Naive thymus-derived CD4-positive, alpha-beta T cell (primary cell): Measurements from ENCODE around the gene DNAJC17. TPM values are rescaled to one million over a fixed set of nuclear protein-coding genes. Genes with fewer than 3 reads are reported as not detected.

Experiments used
- ATAC-seq: fragments of 150-1000 bp; cut with Tn5 transposase; 2 replicates; pipeline ENCODE4 v1.10.0; 2021; ENCODE audit warnings: mild to moderate bottlenecking, moderate library complexity
- CTCF ChIA-PET: fragments of 350-600 bp; sonication (Branson Sonifier 250); formaldehyde crosslinking; loops from one replicate; lab custom pipeline; 2021; ENCODE audit warnings: antibody characterized with exemption; lab: Charles Lee
- POLR2A ChIA-PET: fragments of 350-600 bp; sonication (Branson Sonifier 250); formaldehyde crosslinking; loops from one replicate; lab custom pipeline; 2021; ENCODE audit warnings: antibody characterized with exemption, inconsistent platforms; lab: Charles Lee
- DNase-seq, 9 donors: peaks; one replicate each; pipeline versions ENCODE4 v3.0.0 to v3.0.0-alpha.2; 2020 to 2022; ENCODE audit warnings: mixed read lengths in 1 of 9
- H3K27ac ChIP-seq: one replicate; pipeline ENCODE4 v1.7.0; 2013; ENCODE audit warnings: mild to moderate bottlenecking, low read depth, low read length, moderate library complexity
- H3K27me3 ChIP-seq, 2 donors: one replicate each; pipeline ENCODE4 v1.7.0; 2013; ENCODE audit warnings: low read length in 2 of 2, mild to moderate bottlenecking in 2 of 2, moderate library complexity in 2 of 2; ENCODE audit not compliant: control insufficient read depth in 2 of 2, insufficient read depth in 2 of 2
- H3K36me3 ChIP-seq, 3 experiments: 1 replicate in 2 of 3; 2 replicates in 1 of 3; pipeline ENCODE4 v1.7.0; 2013; ENCODE audit warnings: low read length in 3 of 3, mild to moderate bottlenecking in 3 of 3, moderate library complexity in 1 of 3; ENCODE audit not compliant: insufficient read depth in 3 of 3, control insufficient read depth in 2 of 3
- H3K4me1 ChIP-seq, 2 donors: one replicate each; pipeline ENCODE4 v1.7.0; 2013; ENCODE audit warnings: low read length in 2 of 2, mild to moderate bottlenecking in 2 of 2, moderate library complexity in 1 of 2; ENCODE audit not compliant: control insufficient read depth in 2 of 2, insufficient read depth in 2 of 2
- H3K4me3 ChIP-seq: 2 replicates; pipeline ENCODE4 v1.7.0; 2013; ENCODE audit warnings: mild to moderate bottlenecking, low read length
- H3K9me3 ChIP-seq, 3 experiments: 1 replicate in 2 of 3; 2 replicates in 1 of 3; pipeline ENCODE4 v1.7.0; 2013; ENCODE audit warnings: low read length in 3 of 3; ENCODE audit not compliant: control insufficient read depth in 2 of 3
- H3K27ac Mint-ChIP-seq, 9 donors: one replicate each; pipeline ENCODE4 v1.8.0; 2020 to 2022; ENCODE audit warnings: mixed read lengths in 9 of 9, mild to moderate bottlenecking in 8 of 9, moderate library complexity in 5 of 9, inconsistent platforms in 2 of 9
- H3K27me3 Mint-ChIP-seq, 5 donors: one replicate each; pipeline ENCODE4 v1.8.0; 2021 to 2022; ENCODE audit warnings: mixed read lengths in 5 of 5, mild to moderate bottlenecking in 1 of 5
- H3K36me3 Mint-ChIP-seq, 5 donors: one replicate each; pipeline ENCODE4 v1.8.0; 2020 to 2022; ENCODE audit warnings: mixed read lengths in 5 of 5, mild to moderate bottlenecking in 3 of 5, inconsistent platforms in 1 of 5
- H3K4me1 Mint-ChIP-seq, 7 donors: one replicate each; pipeline ENCODE4 v1.8.0; 2020 to 2022; ENCODE audit warnings: mixed read lengths in 7 of 7, mild to moderate bottlenecking in 3 of 7, inconsistent platforms in 1 of 7
- H3K4me3 Mint-ChIP-seq, 10 donors: one replicate each; pipeline ENCODE4 v1.8.0; 2020 to 2022; ENCODE audit warnings: mild to moderate bottlenecking in 10 of 10, mixed read lengths in 10 of 10, moderate library complexity in 6 of 10, inconsistent platforms in 2 of 10
- H3K9me3 Mint-ChIP-seq, 11 donors: one replicate each; pipeline ENCODE4 v1.8.0; 2020 to 2022; ENCODE audit warnings: mixed read lengths in 11 of 11, mild to moderate bottlenecking in 4 of 11, inconsistent platforms in 1 of 11, moderate library complexity in 1 of 11
- intact Hi-C, 2 donors: fragments of 100-400 bp; cut with micrococcal nuclease; formaldehyde crosslinking; loops; one replicate each; pipeline ENCODE4 v1.15.1; 2023
- polyA plus RNA-seq, 2 donors: library from polyadenylated mRNA; unstranded; fragments of 300-500 nt; fragmentation: Illumina TruSeq; gene quantifications; one replicate each; pipeline ENCODE4 v1.2.3, GENCODE V29; 2021
- total RNA-seq, 6 experiments: library from RNA in 5 of 6; stranded (reverse) in 5 of 6; gene quantifications; 1 replicate in 5 of 6; 2 replicates in 1 of 6; pipeline ENCODE4 v1.2.3 and lab custom pipeline; 2021 to 2026

The DNAJC17 gene
- total and polyA plus RNA-seq, 7 experiments from 2014 or later, result 28.8 to 50.9 (median 35.5) TPM

GRCh38 chr15:40721701-40722100, 85.6 kb downstream of the DNAJC17 start:
- Histone ChIP-seq H3K4me3 (no peak overlapping the region), H3K9me3 (no peaks in the 10 kb centered on the region), H3K27me3 (no peaks in the 10 kb centered on the region), H3K36me3 (no peaks in the 10 kb centered on the region), H3K27ac (no peak overlapping the region), H3K4me1 (no peaks in the 10 kb centered on the region)
- H3K4me1 Mint-ChIP-seq, result peaks cover 0 to 15% (median 0%) of the 10 kb centered on the region in 7 donors
- CTCF ChIA-PET, result no interaction called here
- H3K27ac Mint-ChIP-seq, result peak overlapping the region in 1 of 9 donors; percentile 37
- intact Hi-C loops, result no loop called here
- no peak for DNase-seq
- H3K4me3 Mint-ChIP-seq, result no peak overlapping the region
- POLR2A ChIA-PET, result no interaction called here
- H3K27me3 Mint-ChIP-seq, result no peaks in the 10 kb centered on the region
- H3K36me3 Mint-ChIP-seq, result peaks cover 0 to 16% (median 0%) of the 10 kb centered on the region in 5 donors
- peaks cover 0 to 1% (median 0%) of the 10 kb centered on the region in 11 donors for H3K9me3 Mint-ChIP-seq
- no peak for ATAC-seq

DNA sequence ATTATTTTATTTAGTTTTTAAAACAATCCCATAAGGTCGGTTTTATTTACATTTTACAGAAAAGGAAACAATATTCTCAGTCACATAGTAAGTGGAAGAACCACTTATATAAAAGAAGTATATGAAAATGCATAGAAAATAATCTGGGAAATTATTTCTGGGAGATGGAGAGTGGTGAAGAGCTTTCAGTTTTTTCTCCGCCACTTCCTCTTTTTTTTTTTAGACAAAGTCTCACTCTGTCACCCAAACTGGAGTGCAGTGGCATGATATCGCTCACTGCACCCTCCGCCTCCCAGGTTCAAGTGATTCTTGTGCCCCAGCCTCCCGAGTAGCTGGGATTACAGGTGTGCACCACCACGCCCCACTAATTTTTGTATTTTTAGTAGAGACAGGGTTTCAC, 91.1 kb downstream of the DNAJC17 start:
- Mint-ChIP-seq H3K9me3 (no peaks in the 10 kb centered on the region), H3K36me3 (peaks cover 0 to 19% (median 0%) of the 10 kb centered on the region in 5 donors), H3K4me1 (no peaks in the 10 kb centered on the region), H3K27me3 (no peaks in the 10 kb centered on the region), H3K4me3 (no peak overlapping the region), H3K27ac (no peak overlapping the region)
- ChIA-PET POLR2A (no interaction called here), CTCF (no interaction called here)
- no peaks in the 10 kb centered on the region for H3K9me3 ChIP-seq
- H3K36me3 ChIP-seq, result no peaks in the 10 kb centered on the region
- no peak for ATAC-seq
- H3K27me3 ChIP-seq, result no peaks in the 10 kb centered on the region
- no peak overlapping the region for H3K4me3 ChIP-seq
- no peak for DNase-seq
- no peaks in the 10 kb centered on the region for H3K4me1 ChIP-seq
- no peak overlapping the region for H3K27ac ChIP-seq
- intact Hi-C loops, result no loop called here

Other genes starting within 250 kb of the DNAJC17 start
- gene CCDC32, start 242.4 kb downstream of the DNAJC17 start, total RNA-seq, result 10 to 100 TPM; 22.4 to 37.3 (median 33.3) TPM
- 10 to 100 TPM; 37.5 to 44.8 TPM for gene CCDC32, start 242.4 kb downstream of the DNAJC17 start, polyA plus RNA-seq
- gene RPUSD2, start 238.2 kb downstream of the DNAJC17 start, total RNA-seq, result 10 to 100 TPM; 10.6 to 19.0 (median 15.5) TPM
- 10 to 100 TPM; 19.3 to 25.9 TPM for gene RPUSD2, start 238.2 kb downstream of the DNAJC17 start, polyA plus RNA-seq
- 10 to 100 TPM in 1 of 5 experiments, 1 to 10 TPM in 2, under 1 TPM in 2; 0.16 to 41.5 (median 1.7) TPM for gene KNL1, start 213.2 kb downstream of the DNAJC17 start, total RNA-seq
- under 1 TPM; 0.08 to 0.99 TPM for gene KNL1, start 213.2 kb downstream of the DNAJC17 start, polyA plus RNA-seq
- gene RAD51, start 112.3 kb downstream of the DNAJC17 start, total RNA-seq, result 10 to 100 TPM in 1 of 5 experiments, 1 to 10 TPM in 2, under 1 TPM in 2; 0.51 to 51.5 (median 1.4) TPM
- under 1 TPM; 0.34 to 0.39 TPM for gene RAD51, start 112.3 kb downstream of the DNAJC17 start, polyA plus RNA-seq
- gene RMDN3, start 52.2 kb downstream of the DNAJC17 start, total RNA-seq, result 10 to 100 TPM; 19.5 to 44.0 (median 31.9) TPM
- gene RMDN3, start 52.2 kb downstream of the DNAJC17 start, polyA plus RNA-seq, result 10 to 100 TPM; 15.7 to 20.2 TPM
- 10 to 100 TPM; 14.5 to 38.3 (median 18.1) TPM for gene GCHFR, start 43.4 kb downstream of the DNAJC17 start, total RNA-seq
- gene GCHFR, start 43.4 kb downstream of the DNAJC17 start, polyA plus RNA-seq, result 10 to 100 TPM; 65.7 to 83.2 TPM
- 1 to 10 TPM in 3 of 5 experiments, under 1 TPM in 2; 0.73 to 2.8 (median 1.3) TPM for gene C15orf62, start 37.5 kb downstream of the DNAJC17 start, total RNA-seq
- gene C15orf62, start 37.5 kb downstream of the DNAJC17 start, polyA plus RNA-seq, result under 1 TPM; 0.35 to 0.67 TPM
- 10 to 100 TPM; 17.9 to 31.9 (median 30.5) TPM for gene ZFYVE19, start 384 bp downstream of the DNAJC17 start, total RNA-seq
- 10 to 100 TPM; 15.7 to 22.7 TPM for gene ZFYVE19, start 384 bp downstream of the DNAJC17 start, polyA plus RNA-seq
- gene PPP1R14D, start 21.2 kb upstream of the DNAJC17 start, total RNA-seq, result not detected
- not detected for gene PPP1R14D, start 21.2 kb upstream of the DNAJC17 start, polyA plus RNA-seq
- 1 to 10 TPM in 4 of 5 experiments, under 1 TPM in 1; 1.00 to 8.9 (median 3.6) TPM for gene SPINT1, start 36.6 kb upstream of the DNAJC17 start, total RNA-seq
- gene SPINT1, start 36.6 kb upstream of the DNAJC17 start, polyA plus RNA-seq, result 1 to 10 TPM; 2.0 to 4.2 TPM
- under 1 TPM in 1 of 5 experiments, not detected in 4; 0.39 TPM for gene RHOV, start 66.8 kb upstream of the DNAJC17 start, total RNA-seq
- not detected for gene RHOV, start 66.8 kb upstream of the DNAJC17 start, polyA plus RNA-seq
- gene VPS18, start 87.0 kb upstream of the DNAJC17 start, total RNA-seq, result 10 to 100 TPM; 19.9 to 22.3 (median 20.5) TPM
- gene VPS18, start 87.0 kb upstream of the DNAJC17 start, polyA plus RNA-seq, result 10 to 100 TPM; 15.9 to 25.8 TPM
- not detected for gene DLL4, start 121.9 kb upstream of the DNAJC17 start, total RNA-seq
- not detected for gene DLL4, start 121.9 kb upstream of the DNAJC17 start, polyA plus RNA-seq
- gene CHAC1, start 146.0 kb upstream of the DNAJC17 start, total RNA-seq, result 1 to 10 TPM in 3 of 5 experiments, under 1 TPM in 2; 0.24 to 5.7 (median 1.1) TPM
- gene CHAC1, start 146.0 kb upstream of the DNAJC17 start, polyA plus RNA-seq, result under 1 TPM in 1 of 2 donors, not detected in 1; 0.39 TPM